Stomach (tissue), 9 donors: ENCODE results near the gene SLC25A42. TPM values are rescaled to one million over a fixed set of nuclear protein-coding genes. Genes with fewer than 3 reads are reported as not detected.
"Not testable (repeated sequence)": the region's sequence is repeated elsewhere in the genome, so short reads cannot be mapped to it uniquely, and the experiment has no call there.

Source experiments
- DNase-seq, 2 donors: peaks; one replicate each; pipeline versions ENCODE4 v3.0.0 to v3.0.0-alpha.2; 2013 to 2019
- H3K27ac ChIP-seq, 5 donors: fragments of 200-600 bp in 4 of 5; sonication (generic) in 4 of 5; one replicate each; pipeline ENCODE4 v1.5.1; 2013 to 2019; ENCODE audit warnings: mild to moderate bottlenecking in 1 of 5, moderate library complexity in 1 of 5
- H3K27me3 ChIP-seq, 3 donors: fragments of 200-600 bp; sonication (generic); one replicate each; pipeline ENCODE4 v1.5.1; 2017 to 2019; ENCODE audit warnings: mixed run types in 1 of 3
- H3K36me3 ChIP-seq, 4 donors: fragments of 200-600 bp; sonication (generic); 1 replicate in 3 of 4; 2 replicates in 1 of 4; pipeline ENCODE4 v1.5.1; 2016 to 2019
- H3K4me1 ChIP-seq, 4 donors: fragments of 200-600 bp; sonication (generic); one replicate each; pipeline ENCODE4 v1.5.1; 2016 to 2019
- H3K4me3 ChIP-seq, 4 donors: fragments of 200-600 bp; sonication (generic) in 3 of 4; one replicate each; pipeline ENCODE4 v1.5.1; 2016 to 2019; ENCODE audit warnings: mild to moderate bottlenecking in 1 of 4
- H3K9me3 ChIP-seq, 4 donors: fragments of 200-600 bp; sonication (generic); one replicate each; pipeline ENCODE4 v1.5.1; 2016 to 2019
- CTCF ChIP-seq, 7 experiments: fragments of 450-650 bp in 4 of 7; fragments of 200-600 bp in 3 of 7; sonication (generic) in 3 of 7; IDR thresholded peaks; one replicate each; pipeline ENCODE4 v1.5.1; 2016 to 2019; ENCODE audit warnings: antibody characterized with exemption in 7 of 7, control low read depth in 2 of 7, mild to moderate bottlenecking in 1 of 7
- EP300 ChIP-seq: sonication (generic); formaldehyde crosslinking; IDR thresholded peaks from one replicate; pipeline ENCODE4 v1.6.1; 2017; ENCODE audit warnings: antibody characterized with exemption
- POLR2A ChIP-seq, 4 donors: fragments of 450-650 bp; IDR thresholded peaks; one replicate each; pipeline ENCODE4 v1.6.1; 2016; ENCODE audit warnings: antibody characterized with exemption in 4 of 4, control low read depth in 2 of 4, mild to moderate bottlenecking in 1 of 4, moderate library complexity in 1 of 4
- POLR2AphosphoS5 ChIP-seq, 3 donors: sonication (generic); formaldehyde crosslinking; IDR thresholded peaks; one replicate each; pipeline ENCODE4 v1.6.1; 2016; ENCODE audit warnings: antibody characterized with exemption in 3 of 3
- WGBS, 5 donors: extraction: QIAGEN DNeasy Blood & Tissue Kit in 3 of 5; methylation state at CpG; one replicate each; pipeline versions ENCODE4 v1.1.5 to v1.1.7; 2013 to 2018; 5-methylcytosine and 5-hydroxymethylcytosine counted together
- intact Hi-C: fragments of 100-400 bp; cut with DNase I; formaldehyde crosslinking; loops from one replicate; pipeline ENCODE4 v1.15.1; 2023; ENCODE audit warnings: low total_unique reads
- polyA plus RNA-seq, 3 donors: library from polyadenylated mRNA; stranded (reverse); fragments of 200-250 nt; gene quantifications; one replicate each; pipeline ENCODE4 v1.2.3, GENCODE V29; 2013
- total RNA-seq, 5 donors: library from RNA; depleted of rRNA; stranded (reverse); fragments of >200 nt; gene quantifications; one replicate each; pipeline versions ENCODE4 v1.1.0 to v1.2.3, GENCODE V29; 2014 to 2016
- donor health status: healthy with polysubstance abuse.
- donor health status: Bipolar disorder and iron deficiency.
- donor health status: healthy.

The SLC25A42 gene
- total and polyA plus RNA-seq, 8 donors, result 3.7 to 54.8 (median 6.7) TPM

GRCh38 chr19:19096641-19097627, 33.1 kb downstream of the SLC25A42 start:
- Histone ChIP-seq H3K4me3 (no peak overlapping the region), H3K4me1 (no peaks in the 10 kb centered on the region), H3K36me3 (peaks cover 6 to 61% (median 43%) of the 10 kb centered on the region in 4 donors), H3K27me3 (no peaks in the 10 kb centered on the region), H3K27ac (no peak overlapping the region), H3K9me3 (no peaks in the 10 kb centered on the region)
- WGBS, 5 donors, result 84 to 95% (median 87%) methylated on average over 19 to 24 of the region's 24 CpGs
- intact Hi-C loops, result no loop called here
- TF ChIP-seq CTCF (IDR thresholded peaks at IDR 0.05) (no peak), POLR2AphosphoS5 (IDR thresholded peaks at IDR 0.05) (no peak), POLR2A (IDR thresholded peaks at IDR 0.05) (no peak), EP300 (no peak)
- DNase-seq, result peak in 1 of 2 donors; percentile 83

GRCh38 chr19:19098084-19098702, 34.4 kb downstream of the SLC25A42 start:
- 79 to 87% (median 83%) methylated on average over 9 of the region's 9 CpGs for WGBS, 5 donors
- no peak overlapping the region for H3K27ac ChIP-seq
- TF ChIP-seq POLR2AphosphoS5 (IDR thresholded peaks at IDR 0.05) (no peak), EP300 (no peak), CTCF (IDR thresholded peaks at IDR 0.05) (no peak), POLR2A (IDR thresholded peaks at IDR 0.05) (no peak)
- H3K4me1 ChIP-seq, result no peaks in the 10 kb centered on the region
- no peaks in the 10 kb centered on the region for H3K9me3 ChIP-seq
- no peaks in the 10 kb centered on the region for H3K27me3 ChIP-seq
- peaks cover 6 to 69% (median 45%) of the 10 kb centered on the region in 4 donors for H3K36me3 ChIP-seq
- H3K4me3 ChIP-seq, result no peak overlapping the region
- DNase-seq, result no peak
- intact Hi-C loops, result no loop called here

- 77 to 78% (median 78%) methylated on average over 15 to 18 of the region's 18 CpGs for WGBS, 5 donors
- no peak for TF ChIP-seq CTCF (IDR thresholded peaks at IDR 0.05)
- no peak for TF ChIP-seq POLR2AphosphoS5 (IDR thresholded peaks at IDR 0.05)
- no peak for TF ChIP-seq EP300
- TF ChIP-seq POLR2A (IDR thresholded peaks at IDR 0.05), result no peak
- H3K27me3 ChIP-seq, result no peaks in the 10 kb centered on the region
- H3K27ac ChIP-seq, result no peak overlapping the region
- intact Hi-C loops, result no loop called here
- no peak for DNase-seq
- no peaks in the 10 kb centered on the region for H3K9me3 ChIP-seq
- no peaks in the 10 kb centered on the region for H3K4me1 ChIP-seq
- H3K36me3 ChIP-seq, result peaks cover 6 to 69% (median 45%) of the 10 kb centered on the region in 4 donors
- H3K4me3 ChIP-seq, result no peak overlapping the region
Observed at GRCh38 chr19:19098703-19099632, 35.2 kb downstream of the SLC25A42 start.

- 92 to 100% (median 96%) methylated on average over 4 to 8 of the region's 8 CpGs for WGBS, 5 donors
- TF ChIP-seq POLR2AphosphoS5 (IDR thresholded peaks at IDR 0.05) (no peak), POLR2A (IDR thresholded peaks at IDR 0.05) (no peak), CTCF (IDR thresholded peaks at IDR 0.05) (no peak), EP300 (no peak)
Observed at GRCh38 chr19:19101540-19101939, 37.7 kb downstream of the SLC25A42 start.

GRCh38 chr19:19102566-19102965, 38.8 kb downstream of the SLC25A42 start:
- peaks cover 4 to 17% (median 12%) of the 10 kb centered on the region in 4 donors for H3K4me1 ChIP-seq
- H3K27ac ChIP-seq, H3K4me3 ChIP-seq, intact Hi-C loops, DNase-seq, H3K27me3 ChIP-seq, H3K9me3 ChIP-seq: not testable (repeated sequence)
- peaks cover 0 to 55% (median 35%) of the 10 kb centered on the region in 4 donors for H3K36me3 ChIP-seq
- WGBS, 5 donors, result 97 to 99% (median 97%) methylated on average over 10 of the region's 10 CpGs

More at GRCh38 chr19:19101540-19101939, 37.7 kb downstream of the SLC25A42 start:
- Histone ChIP-seq H3K9me3 (no peaks in the 10 kb centered on the region), H3K36me3 (peaks cover 6 to 62% (median 43%) of the 10 kb centered on the region in 4 donors), H3K4me1 (peaks cover 4 to 17% (median 12%) of the 10 kb centered on the region in 4 donors), H3K4me3 (no peak overlapping the region), H3K27ac (no peak overlapping the region), H3K27me3 (no peaks in the 10 kb centered on the region)
- no peak for DNase-seq
- intact Hi-C loops, result no loop called here
